Skeletal muscle cell (primary cell): Measurements from ENCODE around the gene AGAP1.

ENCODE experiments used
- DNase-seq: peaks from one replicate; pipeline ENCODE4 v3.0.0-alpha.2; 2010; ENCODE audit warnings: low read depth
- H3K4me3 ChIP-seq: 2 replicates; pipeline ENCODE4 v1.5.1; 2011; ENCODE audit warnings: low read depth, mild to moderate bottlenecking, control low read depth, low read length, moderate library complexity

AGAP1 gene

GRCh38 chr2:235483313-235483712 is 10.5 kb upstream of the AGAP1 start:
- no peak overlapping the region for H3K4me3 ChIP-seq
- no peak for DNase-seq

GRCh38 chr2:235485362-235485761 is 8.5 kb upstream of the AGAP1 start:
- H3K4me3 ChIP-seq = no peak overlapping the region
- DNase-seq = no peak

- no peak for DNase-seq
- no peak overlapping the region for H3K4me3 ChIP-seq
Measured at GRCh38 chr2:235486729-235487128, 7.1 kb upstream of the AGAP1 start.

- no peak overlapping the region for H3K4me3 ChIP-seq
- no peak for DNase-seq
Measured at GRCh38 chr2:235489897-235490296, 3.9 kb upstream of the AGAP1 start.

- DNase-seq = no peak
- peak overlapping the region; percentile 51 for H3K4me3 ChIP-seq
Measured at GRCh38 chr2:235492850-235493344, 946 bp upstream of the AGAP1 start.

- DNase-seq = no peak
- H3K4me3 ChIP-seq = peak overlapping the region; percentile 51
Measured at GRCh38 chr2:235493402-235493774, 455 bp upstream of the AGAP1 start.

- H3K4me3 ChIP-seq = peak overlapping the region; percentile 71
- no peak for DNase-seq
Measured at GRCh38 chr2:235494716-235495372, 1.0 kb downstream of the AGAP1 start.

GRCh38 chr2:235495373-235496238 is 1.8 kb downstream of the AGAP1 start:
- peak overlapping the region; percentile 71 for H3K4me3 ChIP-seq
- DNase-seq = no peak

GRCh38 chr2:235496239-235496621 is 2.4 kb downstream of the AGAP1 start:
- DNase-seq = no peak
- H3K4me3 ChIP-seq = no peak overlapping the region

- no peak for DNase-seq
Measured at GRCh38 chr2:235497096-235497495, 3.3 kb downstream of the AGAP1 start.

GRCh38 chr2:235498541-235498940 is 4.7 kb downstream of the AGAP1 start:
- no peak overlapping the region for H3K4me3 ChIP-seq
- no peak for DNase-seq

More at GRCh38 chr2:235497096-235497495, 3.3 kb downstream of the AGAP1 start:
- no peak overlapping the region for H3K4me3 ChIP-seq

GRCh38 chr2:235498946-235499812 is 5.3 kb downstream of the AGAP1 start:
- H3K4me3 ChIP-seq = no peak overlapping the region
- DNase-seq = no peak

- H3K4me3 ChIP-seq = no peak overlapping the region
- DNase-seq = no peak
Measured at GRCh38 chr2:235500110-235500760, 6.4 kb downstream of the AGAP1 start.

GRCh38 chr2:235500761-235501672 is 7.2 kb downstream of the AGAP1 start:
- no peak for DNase-seq
- H3K4me3 ChIP-seq = peak overlapping the region; percentile 1

- H3K4me3 ChIP-seq = peak overlapping the region; percentile 1
- DNase-seq = no peak
Measured at GRCh38 chr2:235501673-235502031, 7.8 kb downstream of the AGAP1 start.

GRCh38 chr2:235502336-235502735 is 8.5 kb downstream of the AGAP1 start:
- no peak overlapping the region for H3K4me3 ChIP-seq

GRCh38 chr2:235504441-235505180 is 10.8 kb downstream of the AGAP1 start:
- no peak overlapping the region for H3K4me3 ChIP-seq
- no peak for DNase-seq

More at GRCh38 chr2:235502336-235502735, 8.5 kb downstream of the AGAP1 start:
- DNase-seq = no peak
